Stomach (tissue), 9 donors: ENCODE measurements around the gene COL4A2. TPM values are rescaled to one million over a fixed set of nuclear protein-coding genes. Genes with fewer than 3 reads are reported as not detected.
"Not testable (repeated sequence)": the region's sequence is repeated elsewhere in the genome, so short reads cannot be mapped to it uniquely, and the experiment has no call there.

Experiments
- DNase-seq, 2 donors: peaks; one replicate each; pipeline versions ENCODE4 v3.0.0 to v3.0.0-alpha.2; 2013 to 2019
- H3K27ac ChIP-seq, 5 donors: fragments of 200-600 bp in 4 of 5; sonication (generic) in 4 of 5; one replicate each; pipeline ENCODE4 v1.5.1; 2013 to 2019; ENCODE audit warnings: mild to moderate bottlenecking in 1 of 5, moderate library complexity in 1 of 5
- H3K27me3 ChIP-seq, 3 donors: fragments of 200-600 bp; sonication (generic); one replicate each; pipeline ENCODE4 v1.5.1; 2017 to 2019; ENCODE audit warnings: mixed run types in 1 of 3
- H3K36me3 ChIP-seq, 4 donors: fragments of 200-600 bp; sonication (generic); 1 replicate in 3 of 4; 2 replicates in 1 of 4; pipeline ENCODE4 v1.5.1; 2016 to 2019
- H3K4me1 ChIP-seq, 4 donors: fragments of 200-600 bp; sonication (generic); one replicate each; pipeline ENCODE4 v1.5.1; 2016 to 2019
- H3K4me3 ChIP-seq, 4 donors: fragments of 200-600 bp; sonication (generic) in 3 of 4; one replicate each; pipeline ENCODE4 v1.5.1; 2016 to 2019; ENCODE audit warnings: mild to moderate bottlenecking in 1 of 4
- H3K9me3 ChIP-seq, 4 donors: fragments of 200-600 bp; sonication (generic); one replicate each; pipeline ENCODE4 v1.5.1; 2016 to 2019
- EP300 ChIP-seq: sonication (generic); formaldehyde crosslinking; IDR thresholded peaks from one replicate; pipeline ENCODE4 v1.6.1; 2017; ENCODE audit warnings: antibody characterized with exemption
- POLR2A ChIP-seq, 4 donors: fragments of 450-650 bp; IDR thresholded peaks; one replicate each; pipeline ENCODE4 v1.6.1; 2016; ENCODE audit warnings: antibody characterized with exemption in 4 of 4, control low read depth in 2 of 4, mild to moderate bottlenecking in 1 of 4, moderate library complexity in 1 of 4
- POLR2AphosphoS5 ChIP-seq, 3 donors: sonication (generic); formaldehyde crosslinking; IDR thresholded peaks; one replicate each; pipeline ENCODE4 v1.6.1; 2016; ENCODE audit warnings: antibody characterized with exemption in 3 of 3
- WGBS, 5 donors: extraction: QIAGEN DNeasy Blood & Tissue Kit in 3 of 5; methylation state at CpG; one replicate each; pipeline versions ENCODE4 v1.1.5 to v1.1.7; 2013 to 2018; 5-methylcytosine and 5-hydroxymethylcytosine counted together
- intact Hi-C: fragments of 100-400 bp; cut with DNase I; formaldehyde crosslinking; loops from one replicate; pipeline ENCODE4 v1.15.1; 2023; ENCODE audit warnings: low total_unique reads
- polyA plus RNA-seq, 3 donors: library from polyadenylated mRNA; stranded (reverse); fragments of 200-250 nt; gene quantifications; one replicate each; pipeline ENCODE4 v1.2.3, GENCODE V29; 2013
- total RNA-seq, 5 donors: library from RNA; depleted of rRNA; stranded (reverse); fragments of >200 nt; gene quantifications; one replicate each; pipeline versions ENCODE4 v1.1.0 to v1.2.3, GENCODE V29; 2014 to 2016
- TF ChIP-seq, protein P1 (sequence below), 7 experiments: fragments of 450-650 bp in 4 of 7; fragments of 200-600 bp in 3 of 7; sonication (generic) in 3 of 7; IDR thresholded peaks; one replicate each; pipeline ENCODE4 v1.5.1; 2016 to 2019; ENCODE audit warnings: antibody characterized with exemption in 7 of 7, control low read depth in 2 of 7, mild to moderate bottlenecking in 1 of 7
- donor health status: healthy with polysubstance abuse.
- donor health status: Bipolar disorder and iron deficiency.
- donor health status: healthy.

COL4A2 gene
- total and polyA plus RNA-seq, 8 donors = 24.0 to 531 (median 214) TPM

- DNase-seq = no peak
- Histone ChIP-seq H3K4me3 (no peak overlapping the region), H3K36me3 (peaks cover 0 to 88% (median 55%) of the 10 kb centered on the region in 4 donors), H3K4me1 (peaks cover 0 to 28% (median 4%) of the 10 kb centered on the region in 4 donors), H3K9me3 (no peaks in the 10 kb centered on the region), H3K27ac (no peak overlapping the region), H3K27me3 (no peaks in the 10 kb centered on the region)
- WGBS, 5 donors = 84 to 89% (median 86%) methylated on average over 12 of the region's 12 CpGs
- TF ChIP-seq POLR2AphosphoS5 (IDR thresholded peaks at IDR 0.05) (no peak), EP300 (no peak), POLR2A (IDR thresholded peaks at IDR 0.05) (no peak)
- TF ChIP-seq, protein P1, sequence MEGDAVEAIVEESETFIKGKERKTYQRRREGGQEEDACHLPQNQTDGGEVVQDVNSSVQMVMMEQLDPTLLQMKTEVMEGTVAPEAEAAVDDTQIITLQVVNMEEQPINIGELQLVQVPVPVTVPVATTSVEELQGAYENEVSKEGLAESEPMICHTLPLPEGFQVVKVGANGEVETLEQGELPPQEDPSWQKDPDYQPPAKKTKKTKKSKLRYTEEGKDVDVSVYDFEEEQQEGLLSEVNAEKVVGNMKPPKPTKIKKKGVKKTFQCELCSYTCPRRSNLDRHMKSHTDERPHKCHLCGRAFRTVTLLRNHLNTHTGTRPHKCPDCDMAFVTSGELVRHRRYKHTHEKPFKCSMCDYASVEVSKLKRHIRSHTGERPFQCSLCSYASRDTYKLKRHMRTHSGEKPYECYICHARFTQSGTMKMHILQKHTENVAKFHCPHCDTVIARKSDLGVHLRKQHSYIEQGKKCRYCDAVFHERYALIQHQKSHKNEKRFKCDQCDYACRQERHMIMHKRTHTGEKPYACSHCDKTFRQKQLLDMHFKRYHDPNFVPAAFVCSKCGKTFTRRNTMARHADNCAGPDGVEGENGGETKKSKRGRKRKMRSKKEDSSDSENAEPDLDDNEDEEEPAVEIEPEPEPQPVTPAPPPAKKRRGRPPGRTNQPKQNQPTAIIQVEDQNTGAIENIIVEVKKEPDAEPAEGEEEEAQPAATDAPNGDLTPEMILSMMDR (IDR thresholded peaks at IDR 0.05) = no peak
- intact Hi-C loops = no loop called here
Measured at GRCh38 chr13:110450941-110451730, 144.1 kb downstream of the COL4A2 start.

DNA sequence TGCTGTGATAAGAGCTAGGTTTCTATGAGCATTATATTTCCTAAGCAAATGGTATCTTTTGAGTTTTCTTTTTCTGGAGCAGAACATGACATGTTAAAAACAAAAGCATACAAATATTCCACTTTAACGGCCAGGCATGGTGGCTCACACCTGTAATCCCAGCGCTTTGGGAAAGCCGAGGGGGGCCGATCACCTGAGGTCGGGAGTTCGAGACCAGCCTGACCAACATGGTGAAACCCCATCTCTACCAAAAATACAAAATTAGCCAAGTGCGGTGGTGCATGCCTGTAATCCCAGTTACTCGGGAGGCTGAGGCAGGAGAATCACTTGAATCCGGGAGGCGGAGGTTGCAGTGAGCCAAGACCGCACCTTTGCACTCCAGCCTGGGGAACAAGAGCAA lies 146.0 kb downstream of the COL4A2 start:
- H3K27ac ChIP-seq, DNase-seq, H3K27me3 ChIP-seq, intact Hi-C loops, H3K4me3 ChIP-seq, H3K9me3 ChIP-seq: not testable (repeated sequence)
- WGBS, 5 donors = 91 to 97% (median 93%) methylated on average over 11 of the region's 11 CpGs
- peaks cover 0 to 18% (median 6%) of the 10 kb centered on the region in 4 donors for H3K4me1 ChIP-seq
- H3K36me3 ChIP-seq = peaks cover 0 to 82% (median 48%) of the 10 kb centered on the region in 4 donors

GRCh38 chr13:110453797-110454196 lies 146.7 kb downstream of the COL4A2 start:
- TF ChIP-seq EP300 (no peak), POLR2AphosphoS5 (IDR thresholded peaks at IDR 0.05) (no peak), POLR2A (IDR thresholded peaks at IDR 0.05) (no peak)
- TF ChIP-seq, protein P1 (IDR thresholded peaks at IDR 0.05) = no peak
- Histone ChIP-seq H3K27ac (no peak overlapping the region), H3K4me1 (peaks cover 0 to 12% (median 6%) of the 10 kb centered on the region in 4 donors), H3K9me3 (no peaks in the 10 kb centered on the region), H3K27me3 (no peaks in the 10 kb centered on the region), H3K36me3 (peaks cover 3 to 82% (median 50%) of the 10 kb centered on the region in 4 donors), H3K4me3 (no peak overlapping the region)
- WGBS, 5 donors = 54 to 81% (median 79%) methylated on average over 2 of the region's 2 CpGs
- DNase-seq = no peak
- intact Hi-C loops = no loop called here

DNA sequence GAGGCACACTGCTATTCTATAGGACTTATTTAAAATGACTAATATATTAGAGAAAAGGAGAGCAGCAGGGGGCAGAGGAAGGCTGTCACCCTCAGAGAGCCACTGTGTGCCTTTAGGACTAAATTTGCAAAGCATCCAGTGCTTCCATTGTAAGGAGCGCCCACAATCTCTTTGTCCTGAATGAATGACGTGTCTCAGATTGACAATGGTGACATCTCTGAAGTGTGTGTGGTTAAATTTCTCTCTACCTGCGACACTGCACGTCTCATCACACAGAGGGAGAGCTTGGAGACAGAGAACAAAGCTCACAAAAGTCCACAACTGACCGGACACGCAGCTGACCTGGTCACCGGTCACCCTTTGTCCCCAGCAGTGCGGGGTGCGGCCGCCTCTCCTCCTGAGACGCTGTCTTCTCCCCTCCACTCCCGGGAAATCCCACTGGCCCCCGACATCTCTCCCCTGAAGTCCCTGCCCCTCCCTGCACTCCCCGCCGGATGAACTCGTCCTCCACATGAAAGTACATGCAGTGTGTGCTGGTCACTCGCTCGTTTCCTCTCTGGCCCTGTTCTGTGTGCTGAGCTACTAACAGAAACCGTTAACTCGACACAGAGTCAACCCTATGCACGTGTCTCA lies 147.3 kb downstream of the COL4A2 start:
- TF ChIP-seq POLR2A (IDR thresholded peaks at IDR 0.05) (no peak), EP300 (no peak), POLR2AphosphoS5 (IDR thresholded peaks at IDR 0.05) (no peak)
- TF ChIP-seq, protein P1 (IDR thresholded peaks at IDR 0.05) = no peak

More for the DNA sequence above, 147.3 kb downstream of the COL4A2 start:
- Histone ChIP-seq H3K36me3 (peaks cover 8 to 83% (median 51%) of the 10 kb centered on the region in 4 donors), H3K4me1 (peaks cover 0 to 12% (median 6%) of the 10 kb centered on the region in 4 donors), H3K27ac (peak overlapping the region in 1 of 5 donors; percentile 49), H3K27me3 (no peaks in the 10 kb centered on the region), H3K4me3 (no peak overlapping the region), H3K9me3 (no peaks in the 10 kb centered on the region)
- intact Hi-C loops = no loop called here
- DNase-seq = no peak
- 74 to 85% (median 81%) methylated on average over 21 of the region's 21 CpGs for WGBS, 5 donors
